NCI-H526 (cell line): ENCODE results near the gene MGME1.

ENCODE experiments used
- DNase-seq, 2 experiments: peaks; one replicate each; lab custom pipeline; 2025; lab: John Stamatoyannopoulos, UW

The MGME1 gene

DNA sequence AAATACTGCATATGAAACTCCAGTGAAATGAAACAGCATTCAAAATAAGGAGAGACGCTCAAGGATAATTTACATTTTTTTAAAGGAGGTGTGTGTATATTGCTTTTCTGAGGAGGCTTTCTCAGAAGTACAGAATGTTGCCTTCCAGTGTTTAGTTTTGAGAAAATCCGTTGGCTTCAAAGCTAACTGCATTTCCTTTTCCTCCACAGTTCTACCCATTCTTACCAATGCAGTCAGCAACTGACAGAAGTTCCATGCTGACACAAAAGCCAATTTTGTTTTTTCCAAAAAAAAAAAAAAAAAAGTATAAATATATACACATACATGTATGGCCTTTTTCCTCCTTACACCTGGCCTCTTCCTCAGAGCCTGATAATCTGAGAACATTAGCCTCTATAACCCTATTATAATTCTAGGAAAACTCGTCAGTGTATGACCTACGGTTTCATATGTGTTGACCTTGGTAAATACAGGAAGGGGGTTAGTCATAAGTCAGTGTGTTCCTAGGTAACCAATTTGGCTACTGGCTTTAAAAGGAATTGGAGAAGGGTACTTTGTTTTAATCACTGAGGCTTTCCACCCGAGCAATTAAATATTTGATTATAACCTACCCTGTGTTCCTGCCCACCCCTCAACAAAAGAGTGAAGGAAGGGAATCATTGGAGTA, 24.2 kb downstream of the MGME1 start:
- peak; percentile 29 to 56 for DNase-seq

DNA sequence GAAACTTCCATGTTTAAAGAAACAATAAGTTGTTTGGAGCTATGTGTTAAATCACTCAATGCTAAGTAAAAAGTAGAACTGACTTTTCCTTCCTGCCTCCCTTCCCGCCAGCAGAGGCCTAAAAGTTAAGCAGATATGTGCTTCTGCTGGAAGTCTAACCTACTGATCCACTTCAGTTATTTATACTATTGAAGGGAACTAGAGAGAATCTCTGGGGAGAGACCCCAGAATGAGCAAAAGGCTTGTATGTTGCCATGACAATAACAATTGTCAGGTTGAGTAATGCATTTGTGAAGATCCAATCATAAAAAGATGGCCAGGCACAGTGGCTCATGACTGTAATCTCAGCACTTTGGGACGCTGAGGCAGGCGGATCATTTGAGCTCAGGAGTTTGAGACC, 24.7 kb downstream of the MGME1 start:
- DNase-seq = no peak

DNA sequence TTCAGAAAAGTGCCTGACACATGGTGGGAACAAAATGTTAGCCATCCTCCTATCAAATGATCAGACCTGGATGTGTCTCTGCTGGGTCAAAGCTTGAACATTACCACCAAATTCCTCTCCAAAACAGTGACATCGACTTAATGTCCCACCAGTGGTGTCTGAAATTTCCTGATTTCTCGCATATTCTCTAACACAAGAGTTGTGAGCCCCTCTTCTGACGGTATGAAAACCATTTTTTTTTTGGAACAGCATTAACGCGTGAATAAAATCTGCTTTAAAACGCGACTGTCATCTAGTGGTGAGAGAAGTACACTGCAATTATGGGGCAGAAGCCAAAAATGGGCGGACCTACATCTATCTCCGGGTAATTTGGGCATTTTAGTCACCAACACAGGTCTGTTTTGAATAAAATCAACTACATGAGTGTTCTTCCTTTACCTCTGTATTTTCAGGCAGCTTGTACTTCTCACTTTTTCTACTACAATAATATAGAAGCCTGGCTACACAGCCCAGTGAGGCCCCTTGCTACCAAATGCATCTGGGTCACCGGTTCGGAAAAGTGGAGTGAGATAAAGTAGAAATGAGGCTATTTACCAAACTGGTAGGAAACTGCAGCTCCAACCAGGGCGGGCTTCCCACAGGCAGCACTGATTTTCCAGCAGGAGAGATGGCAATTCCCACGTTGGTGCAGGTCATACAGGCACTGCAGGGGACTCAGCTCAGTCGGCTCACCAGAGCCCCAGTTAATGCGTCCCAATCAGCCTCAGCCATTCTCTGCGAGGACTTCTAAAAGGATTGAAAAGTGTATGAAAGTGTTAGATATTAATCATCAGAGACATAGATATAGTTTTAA, 27.4 kb downstream of the MGME1 start:
- peak in 1 of 2 experiments; percentile 73 for DNase-seq

DNA sequence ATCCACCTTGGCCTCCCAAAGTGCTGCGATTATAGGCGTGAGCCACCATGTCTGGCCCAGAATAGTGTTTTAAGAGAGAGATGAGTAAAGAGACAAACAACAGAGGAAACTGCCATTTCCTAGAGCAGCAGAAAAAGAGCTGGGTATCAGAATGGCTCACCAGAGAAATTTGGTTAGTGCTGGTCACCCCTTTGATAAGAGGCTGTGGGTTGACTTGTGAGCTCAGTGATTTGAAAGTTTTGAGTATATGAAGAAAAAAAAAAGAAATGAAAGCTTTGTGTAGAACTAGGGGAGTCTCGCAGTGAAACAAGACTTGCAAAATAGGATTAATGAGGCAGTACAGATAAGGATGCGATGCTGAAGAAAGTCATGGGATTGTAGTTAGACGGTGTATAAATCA, 29.6 kb downstream of the MGME1 start:
- no peak for DNase-seq

DNA sequence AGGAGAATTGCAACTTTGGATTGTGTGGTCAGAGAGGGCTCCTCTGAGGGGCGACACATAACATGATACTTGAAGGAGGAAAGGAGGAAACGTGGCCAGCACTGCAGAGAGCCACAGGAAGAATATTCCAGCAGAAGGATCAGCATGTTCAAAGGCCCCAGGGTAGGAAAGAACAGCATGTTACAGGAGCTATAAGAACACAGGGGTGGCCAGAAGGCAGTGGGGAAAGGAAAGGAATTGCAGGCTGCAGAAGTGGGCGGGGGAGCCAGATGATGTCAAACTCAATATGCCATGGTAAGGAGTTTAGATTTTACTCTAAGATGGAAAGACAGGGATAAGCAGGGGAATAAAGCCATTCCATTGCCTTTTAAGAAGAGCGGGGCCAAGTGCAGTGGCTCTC, 30.7 kb downstream of the MGME1 start:
- DNase-seq = no peak

DNA sequence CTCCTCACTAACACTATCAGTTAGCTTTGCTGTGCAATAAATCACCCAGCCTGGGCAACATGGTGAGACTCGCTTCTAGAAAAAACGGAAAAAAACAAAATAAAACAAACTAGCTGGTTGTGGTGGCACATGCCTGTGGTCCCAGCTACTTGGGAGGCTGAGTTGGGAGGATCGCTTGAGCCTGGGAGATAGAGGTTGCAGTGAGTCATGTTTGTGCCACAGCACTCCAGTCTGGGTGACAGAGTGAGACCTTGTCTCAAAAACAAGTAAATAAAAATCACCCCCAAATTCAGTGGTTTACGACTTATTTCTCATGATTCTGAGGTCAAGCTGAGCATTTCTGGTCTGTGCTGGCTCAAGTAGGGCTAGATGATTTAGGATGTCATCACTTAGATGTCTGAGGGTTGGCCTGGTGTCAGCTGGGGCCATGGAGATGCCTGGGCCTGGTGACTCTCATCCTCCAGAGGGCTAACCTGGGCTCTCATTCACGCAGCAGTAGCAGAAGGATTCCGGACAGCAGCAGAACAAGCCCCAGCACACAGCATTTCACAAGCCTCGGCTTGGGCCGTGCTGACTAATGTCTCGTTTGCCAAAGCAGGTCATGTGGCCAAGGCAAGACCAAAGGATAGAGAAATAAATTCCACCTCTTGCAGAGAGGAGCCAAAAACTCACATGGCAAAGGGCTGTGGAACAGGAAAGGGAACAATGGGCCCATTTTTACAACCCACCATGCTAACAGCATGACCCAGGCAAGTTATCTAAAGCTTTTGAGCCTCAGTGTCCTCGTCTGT, 32.5 kb downstream of the MGME1 start:
- DNase-seq = no peak

GRCh38 chr20:18003897-18004296, 35.1 kb downstream of the MGME1 start:
- DNase-seq = no peak

- DNase-seq = no peak
Measured at GRCh38 chr20:18004384-18005031, 35.7 kb downstream of the MGME1 start.

DNA sequence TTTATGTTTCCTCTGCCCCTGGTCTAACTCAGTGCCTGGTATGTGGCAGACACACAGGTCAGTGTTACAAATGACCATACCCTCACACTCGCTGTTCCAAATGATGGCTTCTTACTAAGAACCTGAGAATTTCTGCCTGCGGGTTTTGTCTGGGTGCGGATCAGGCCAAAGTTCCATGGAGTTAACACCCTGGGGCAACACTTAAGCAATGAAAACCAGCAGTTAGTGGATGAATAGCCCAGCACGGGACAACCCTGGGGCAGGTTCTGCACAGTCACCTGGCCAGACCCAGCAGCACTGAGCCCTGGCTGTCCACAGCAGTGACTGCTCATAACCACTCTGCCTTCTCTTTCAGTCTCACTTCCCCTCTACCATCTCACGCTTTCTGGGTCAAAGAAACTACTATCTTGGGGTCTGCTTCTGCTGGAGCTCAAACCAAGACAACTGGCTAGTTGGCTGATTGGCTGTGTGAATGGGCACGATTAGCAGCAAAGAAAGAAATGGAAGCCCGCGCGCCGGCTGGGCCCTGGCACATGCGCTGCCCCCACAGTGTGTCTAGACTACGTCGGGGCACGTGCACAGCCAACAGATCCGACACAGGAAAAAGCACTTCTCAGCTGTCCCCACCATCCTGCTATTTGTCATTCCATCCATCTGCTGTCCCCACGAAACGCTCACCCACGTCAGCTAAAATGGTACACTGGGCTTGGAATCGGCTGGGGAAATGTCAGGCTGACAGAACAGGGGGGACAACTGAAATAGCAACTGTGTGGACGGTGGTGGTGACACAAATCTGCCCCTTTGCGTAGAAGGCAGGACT, 36.6 kb downstream of the MGME1 start:
- DNase-seq = no peak

DNA sequence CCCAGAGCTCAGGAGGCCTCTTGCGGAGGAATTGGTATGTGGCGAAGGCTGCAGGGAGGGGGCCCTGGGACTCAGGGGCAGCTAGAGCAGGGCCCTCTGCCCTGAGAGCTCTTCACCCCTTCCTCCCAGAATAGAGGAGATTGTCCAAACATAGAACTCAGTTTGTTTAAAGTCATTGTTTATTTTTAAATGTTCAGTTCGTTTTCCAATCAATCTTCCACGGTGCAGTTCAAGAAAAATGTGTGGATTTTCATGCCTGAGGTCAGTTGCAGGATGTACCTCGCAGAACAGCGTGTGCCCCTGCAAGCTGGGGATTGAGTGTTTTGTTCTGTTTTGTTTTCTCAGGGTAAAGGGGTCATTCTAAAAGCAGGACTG, 37.2 kb downstream of the MGME1 start:
- DNase-seq = no peak

DNA sequence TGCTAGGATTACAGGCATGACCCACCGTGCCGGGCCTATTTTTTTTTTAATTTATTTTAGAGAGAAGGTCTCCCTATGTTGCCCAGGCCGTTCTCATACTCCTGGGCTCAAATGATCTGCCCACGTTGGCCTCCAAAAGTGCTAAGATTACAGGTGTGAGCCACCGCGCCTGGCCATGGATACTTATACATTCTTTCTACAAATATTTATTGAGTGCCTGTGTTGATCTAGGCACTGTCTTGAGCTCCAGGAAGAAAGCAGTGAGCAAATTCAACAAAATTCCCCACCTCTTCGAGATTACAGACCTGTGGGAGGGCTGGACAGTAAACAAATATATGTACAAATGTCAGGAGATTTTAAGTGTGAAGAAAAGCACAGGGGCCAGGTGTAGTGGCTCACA, 37.9 kb downstream of the MGME1 start:
- DNase-seq = no peak

GRCh38 chr20:18007534-18008292, 38.9 kb downstream of the MGME1 start:
- DNase-seq = no peak

DNA sequence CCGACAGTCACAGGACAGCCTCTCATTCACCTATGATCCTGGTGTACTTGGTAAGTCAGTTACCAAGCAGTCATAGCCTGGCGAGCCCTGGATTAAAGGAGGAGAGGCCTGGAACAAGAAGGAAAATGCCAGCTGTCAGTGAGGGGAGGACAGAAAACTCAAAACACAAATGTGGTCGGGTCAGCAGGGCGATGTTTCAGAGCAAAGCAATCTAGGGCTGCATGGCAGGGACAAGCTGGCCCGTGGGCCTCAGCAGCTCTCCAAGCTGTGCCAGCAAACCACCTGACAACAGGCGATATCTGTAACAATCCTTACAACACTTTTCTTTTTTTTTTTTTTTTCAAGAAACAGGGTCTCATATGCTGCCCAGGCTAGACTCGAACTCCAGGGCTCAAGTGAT, 40.3 kb downstream of the MGME1 start:
- DNase-seq = no peak

- no peak for DNase-seq
Measured at GRCh38 chr20:18011482-18011881, 42.7 kb downstream of the MGME1 start.

GRCh38 chr20:18011951-18012645, 43.3 kb downstream of the MGME1 start:
- DNase-seq = no peak

DNA sequence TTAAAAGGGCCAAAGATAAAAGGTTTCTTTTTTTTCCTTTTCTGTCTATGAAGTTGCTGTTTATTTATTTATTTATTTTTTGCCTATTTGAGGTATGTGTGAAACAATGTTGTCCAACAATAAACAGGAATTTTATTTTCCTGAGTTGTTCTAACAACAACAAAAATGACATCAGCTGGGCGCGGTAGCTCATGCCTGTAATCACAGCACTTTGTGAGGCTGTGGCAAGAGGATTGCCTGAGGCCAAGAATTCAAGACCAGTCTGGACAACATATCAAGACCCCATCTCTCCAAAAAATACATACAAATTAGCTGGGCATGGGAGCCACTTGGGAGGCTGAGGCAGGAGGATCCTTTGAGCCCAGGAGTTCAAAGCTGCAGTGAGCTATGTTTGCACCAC, 44.1 kb downstream of the MGME1 start:
- DNase-seq = no peak

- no peak for DNase-seq
Measured at GRCh38 chr20:18014411-18014810, 45.6 kb downstream of the MGME1 start.

DNA sequence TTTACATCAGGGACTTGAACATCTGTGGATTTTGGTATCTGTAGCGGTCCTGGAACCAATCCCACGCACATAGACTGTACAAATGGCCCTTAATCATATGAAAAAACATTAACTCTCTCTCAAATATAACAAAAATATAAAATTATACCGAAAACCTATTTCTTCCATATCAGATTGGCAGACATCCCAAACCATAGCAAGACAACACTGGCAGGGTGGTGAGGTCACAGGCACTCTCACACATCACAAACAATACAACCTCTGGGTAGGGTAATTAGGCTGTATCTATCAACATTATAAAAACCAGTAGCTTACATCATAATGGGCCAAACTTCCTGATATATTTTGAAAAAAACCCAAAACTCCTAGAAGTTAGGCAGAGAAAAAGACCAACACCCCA, 48.0 kb downstream of the MGME1 start:
- no peak for DNase-seq

DNA sequence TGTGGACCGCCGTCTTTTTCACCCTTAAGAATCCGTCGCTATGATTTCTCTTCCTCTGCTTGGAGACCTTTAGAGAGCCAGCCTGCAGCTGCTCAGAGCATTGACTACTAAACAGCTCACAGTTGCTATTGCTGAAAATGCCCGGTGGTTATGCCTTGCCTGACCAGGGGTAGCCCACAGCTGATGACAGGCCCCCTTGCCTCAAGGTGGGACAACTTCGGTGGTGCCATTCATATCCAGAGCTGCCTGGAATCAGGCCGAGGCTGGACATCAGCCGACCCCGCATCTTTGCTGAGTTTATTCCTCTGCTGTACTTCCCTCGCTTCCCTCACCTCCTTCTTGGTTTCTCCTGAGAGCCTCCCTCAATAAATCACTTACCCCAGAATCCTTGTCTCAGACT, 49.3 kb downstream of the MGME1 start:
- no peak for DNase-seq

DNA sequence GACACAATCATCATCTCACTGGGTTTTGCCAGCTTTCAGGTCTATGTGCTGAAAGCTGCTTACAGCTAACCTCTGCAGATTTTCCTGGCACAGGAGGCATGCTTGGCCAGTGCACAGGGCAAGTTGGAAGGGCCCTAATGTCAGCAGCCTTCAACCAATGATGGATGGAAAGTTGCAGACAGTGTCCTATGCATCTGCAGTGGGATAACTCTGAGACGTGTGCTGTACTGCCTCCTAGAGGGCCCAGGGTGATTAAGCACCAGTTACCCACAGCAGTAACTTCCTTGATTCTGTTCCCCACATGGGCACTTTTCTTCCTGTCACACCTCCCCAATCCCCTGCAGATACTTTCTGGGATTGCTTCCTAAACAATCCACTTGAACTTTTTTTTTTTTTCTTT, 50.2 kb downstream of the MGME1 start:
- peak in 1 of 2 experiments; percentile 36 for DNase-seq
